Ovary (tissue), 9 donors: ENCODE measurements around the gene PPP4R3A. TPM values are rescaled to one million over a fixed set of nuclear protein-coding genes. Genes with fewer than 3 reads are reported as not detected.

ENCODE experiments used
- DNase-seq, 5 donors: peaks; one replicate each; pipeline ENCODE4 v3.0.0-alpha.2; 2019 to 2020
- H3K27ac ChIP-seq, 2 donors: fragments of 200-600 bp; one replicate each; pipeline versions ENCODE4 v1.5.1 to v1.8.0; 2019 to 2022
- H3K27me3 ChIP-seq: fragments of 200-600 bp; one replicate; pipeline ENCODE4 v1.8.0; 2022
- H3K36me3 ChIP-seq: fragments of 200-600 bp; sonication (generic); one replicate; pipeline ENCODE4 v1.5.1; 2019
- H3K4me1 ChIP-seq: one replicate; pipeline ENCODE4 v1.8.1; 2013; ENCODE audit warnings: mild to moderate bottlenecking, moderate library complexity; ENCODE audit not compliant: insufficient read depth
- H3K4me3 ChIP-seq: fragments of 200-600 bp; sonication (generic); one replicate; pipeline ENCODE4 v1.5.1; 2017
- H3K9me3 ChIP-seq, 2 donors: fragments of 200-600 bp in 1 of 2; sonication (generic) in 1 of 2; one replicate each; pipeline versions ENCODE4 v1.5.1 to v1.8.1; 2013 to 2019; ENCODE audit warnings: mild to moderate bottlenecking in 1 of 2, moderate library complexity in 1 of 2
- CTCF ChIP-seq, 3 donors: fragments of 450-650 bp in 2 of 3; fragments of 200-600 bp in 1 of 3; IDR thresholded peaks; one replicate each; pipeline versions ENCODE4 v1.5.1 to v1.8.0; 2016 to 2022; ENCODE audit warnings: antibody characterized with exemption in 3 of 3, mild to moderate bottlenecking in 1 of 3
- EP300 ChIP-seq: sonication (generic); formaldehyde crosslinking; IDR thresholded peaks from one replicate; pipeline ENCODE4 v1.6.1; 2017; ENCODE audit warnings: antibody characterized with exemption
- POLR2A ChIP-seq: fragments of 450-650 bp; IDR thresholded peaks from one replicate; pipeline ENCODE4 v1.6.1; 2017; ENCODE audit warnings: antibody characterized with exemption, mild to moderate bottlenecking, moderate library complexity
- WGBS, 3 donors: extraction: QIAGEN DNeasy Blood & Tissue Kit in 1 of 3; methylation state at CpG; one replicate each; pipeline versions ENCODE4 v1.1.5 to v1.1.7; 2013 to 2017; 5-methylcytosine and 5-hydroxymethylcytosine counted together
- intact Hi-C, 4 donors: fragments of 100-400 bp; cut with DNase I; formaldehyde crosslinking; loops; one replicate each; pipeline versions ENCODE4 v1.11.0 to v1.15.1; 2022 to 2023
- polyA plus RNA-seq, 2 donors: library from polyadenylated mRNA; stranded (reverse); fragments of 200-250 nt in 1 of 2; fragments of 350-450 nt in 1 of 2; fragmentation: Illumina TruSeq in 1 of 2; extraction: RNeasy Lipid Tissue Mini Kit (QIAGEN cat#74804) in 1 of 2; gene quantifications; one replicate each; pipeline ENCODE4 v1.2.3, GENCODE V29; 2013 to 2014
- total RNA-seq, 7 donors: library from RNA; depleted of rRNA in 2 of 7; stranded (reverse); fragments of >200 nt in 2 of 7; fragmentation: NEBNext Ultra II Directional in 3 of 7; extraction: Animal tissue kit (Norgen Biotek cat#: 25700) in 3 of 7; gene quantifications; one replicate each; pipeline versions ENCODE4 v1.1.0 to v1.2.4, GENCODE V29; 2016 to 2023
- donor health status: DM: no; HTN: no; CAD: no; lungs with moderate emphysema.
- donor health status: DM: no; HTN: no; CAD: no.
- donor health status: Bipolar disorder and iron deficiency.
- donor health status: DM: yes; HTN: yes; CAD: no.
- donor health status: DM: no; HTN: no; CAD: no.
- donor health status: DM: yes; HTN: yes; CAD: no.

Gene PPP4R3A
- total and polyA plus RNA-seq, 9 donors, result 50.0 to 86.3 (median 65.1) TPM

- no peaks in the 10 kb centered on the region for H3K27me3 ChIP-seq
- H3K36me3 ChIP-seq, result no peaks in the 10 kb centered on the region
- TF ChIP-seq POLR2A, result no peak
- TF ChIP-seq CTCF (IDR thresholded peaks at IDR 0.05), result no peak
- no peak overlapping the region for H3K4me3 ChIP-seq
- no peaks in the 10 kb centered on the region for H3K4me1 ChIP-seq
- intact Hi-C loops, result no loop called here
- WGBS, 3 donors, result 92 to 95% (median 94%) methylated on average over 3 of the region's 3 CpGs
- no peak for DNase-seq
- no peak overlapping the region for H3K27ac ChIP-seq
- no peaks in the 10 kb centered on the region for H3K9me3 ChIP-seq
Observed at GRCh38 chr14:91523972-91524371, 13.9 kb upstream of the PPP4R3A start.

GRCh38 chr14:91521061-91521640 lies 11.0 kb upstream of the PPP4R3A start:
- Histone ChIP-seq H3K27me3 (no peaks in the 10 kb centered on the region), H3K4me3 (no peak overlapping the region), H3K9me3 (no peaks in the 10 kb centered on the region), H3K4me1 (no peaks in the 10 kb centered on the region), H3K27ac (no peak overlapping the region), H3K36me3 (no peaks in the 10 kb centered on the region)
- no peak for DNase-seq
- TF ChIP-seq POLR2A, result no peak
- TF ChIP-seq CTCF (IDR thresholded peaks at IDR 0.05), result no peak
- TF ChIP-seq EP300, result no peak
- intact Hi-C loops, result no loop called here

GRCh38 chr14:91520138-91520537 lies 10.0 kb upstream of the PPP4R3A start:
- H3K27me3 ChIP-seq, result no peaks in the 10 kb centered on the region
- intact Hi-C loops, result no loop called here
- no peak overlapping the region for H3K27ac ChIP-seq
- no peaks in the 10 kb centered on the region for H3K36me3 ChIP-seq
- TF ChIP-seq CTCF (IDR thresholded peaks at IDR 0.05) (no peak), EP300 (no peak), POLR2A (no peak)
- H3K9me3 ChIP-seq, result no peaks in the 10 kb centered on the region
- H3K4me1 ChIP-seq, result no peaks in the 10 kb centered on the region
- no peak for DNase-seq
- no peak overlapping the region for H3K4me3 ChIP-seq
- 93 to 95% (median 94%) methylated on average over 2 of the region's 2 CpGs for WGBS, 3 donors

- Histone ChIP-seq H3K4me1 (no peaks in the 10 kb centered on the region), H3K27me3 (no peaks in the 10 kb centered on the region), H3K9me3 (no peaks in the 10 kb centered on the region), H3K4me3 (no peak overlapping the region), H3K36me3 (no peaks in the 10 kb centered on the region), H3K27ac (no peak overlapping the region)
- no peak for TF ChIP-seq CTCF (IDR thresholded peaks at IDR 0.05)
- no peak for TF ChIP-seq EP300
- no peak for TF ChIP-seq POLR2A
- intact Hi-C loops, result loop anchor here in 1 of 4 donors (10.0 kb wide), 1 partner anchor 585 kb away; the partner anchor contains the start of gene ATXN3
- DNase-seq, result no peak
- WGBS, 3 donors, result 89 to 93% (median 93%) methylated on average over 6 of the region's 6 CpGs
Observed at GRCh38 chr14:91519239-91520036, 9.3 kb upstream of the PPP4R3A start.
